ENCODE data around the gene CTNNA3. TPM values are rescaled to one million over a fixed set of nuclear protein-coding genes. Genes with fewer than 3 reads are reported as not detected.

Gene CTNNA3
- total RNA-seq, 1 donor from 2014 or later = 0.13 TPM

- DNase-seq (ENCODE audit: low read depth in 2 of 2) = no peak
Measured at GRCh38 chr10:66239062-66239461, 1456.9 kb downstream of the CTNNA3 start.

GRCh38 chr10:66238343-66238742 lies 1457.7 kb downstream of the CTNNA3 start:
- no peak for DNase-seq (ENCODE audit: low read depth in 2 of 2)

- no peak for DNase-seq (ENCODE audit: low read depth in 2 of 2)
Measured at GRCh38 chr10:66234872-66235271, 1461.1 kb downstream of the CTNNA3 start.

GRCh38 chr10:66228887-66229286 lies 1467.1 kb downstream of the CTNNA3 start:
- no peak for DNase-seq (ENCODE audit: low read depth in 2 of 2)

GRCh38 chr10:66223656-66224055 lies 1472.3 kb downstream of the CTNNA3 start:
- no peak for DNase-seq (ENCODE audit: low read depth in 2 of 2)

- DNase-seq (ENCODE audit: low read depth in 2 of 2) = no peak
Measured at GRCh38 chr10:66222462-66223046, 1473.4 kb downstream of the CTNNA3 start.

- DNase-seq (ENCODE audit: low read depth in 2 of 2) = no peak
Measured at GRCh38 chr10:66218981-66219587, 1476.9 kb downstream of the CTNNA3 start.

- no peak for DNase-seq (ENCODE audit: low read depth in 2 of 2)
Measured at GRCh38 chr10:66218289-66218688, 1477.7 kb downstream of the CTNNA3 start.

- no peak for DNase-seq (ENCODE audit: low read depth in 2 of 2)
Measured at GRCh38 chr10:66215920-66216319, 1480.1 kb downstream of the CTNNA3 start.

GRCh38 chr10:66214721-66215404 lies 1481.1 kb downstream of the CTNNA3 start:
- no peak for DNase-seq (ENCODE audit: low read depth in 2 of 2)

- DNase-seq (ENCODE audit: low read depth in 2 of 2) = no peak
Measured at GRCh38 chr10:66209025-66209424, 1487.0 kb downstream of the CTNNA3 start.

- DNase-seq (ENCODE audit: low read depth in 2 of 2) = no peak
Measured at GRCh38 chr10:66204838-66205237, 1491.2 kb downstream of the CTNNA3 start.

- DNase-seq (ENCODE audit: low read depth in 2 of 2) = no peak
Measured at GRCh38 chr10:66202101-66202500, 1493.9 kb downstream of the CTNNA3 start.

GRCh38 chr10:66192162-66192831 lies 1503.7 kb downstream of the CTNNA3 start:
- no peak for DNase-seq (ENCODE audit: low read depth in 2 of 2)

GRCh38 chr10:66190413-66190812 lies 1505.6 kb downstream of the CTNNA3 start:
- no peak for DNase-seq (ENCODE audit: low read depth in 2 of 2)

GRCh38 chr10:66189271-66189670 lies 1506.7 kb downstream of the CTNNA3 start:
- DNase-seq (ENCODE audit: low read depth in 2 of 2) = no peak

- DNase-seq (ENCODE audit: low read depth in 2 of 2) = no peak
Measured at GRCh38 chr10:66187053-66187733, 1508.8 kb downstream of the CTNNA3 start.

- DNase-seq (ENCODE audit: low read depth in 2 of 2) = no peak
Measured at GRCh38 chr10:66183028-66183427, 1513.0 kb downstream of the CTNNA3 start.

GRCh38 chr10:66180581-66181318 lies 1515.2 kb downstream of the CTNNA3 start:
- peak; percentile 39 to 58 for DNase-seq (ENCODE audit: low read depth in 2 of 2)

- DNase-seq (ENCODE audit: low read depth in 2 of 2) = no peak
Measured at GRCh38 chr10:66180021-66180420, 1516.0 kb downstream of the CTNNA3 start.

GRCh38 chr10:66176772-66177171 lies 1519.2 kb downstream of the CTNNA3 start:
- no peak for DNase-seq (ENCODE audit: low read depth in 2 of 2)

All from dermis microvascular lymphatic vessel endothelial cell (primary cell).